NCI-H446 treated with DMSO at 0.1 percent for 48 hours (cell line): ENCODE measurements around the gene ALDH1L2.
"Not testable (repeated sequence)": the region's sequence is repeated elsewhere in the genome, so short reads cannot be mapped to it uniquely, and the experiment has no call there.

Source experiments
- DNase-seq: peaks from one replicate; lab custom pipeline; 2025; lab: John Stamatoyannopoulos, UW

ALDH1L2 gene

DNA sequence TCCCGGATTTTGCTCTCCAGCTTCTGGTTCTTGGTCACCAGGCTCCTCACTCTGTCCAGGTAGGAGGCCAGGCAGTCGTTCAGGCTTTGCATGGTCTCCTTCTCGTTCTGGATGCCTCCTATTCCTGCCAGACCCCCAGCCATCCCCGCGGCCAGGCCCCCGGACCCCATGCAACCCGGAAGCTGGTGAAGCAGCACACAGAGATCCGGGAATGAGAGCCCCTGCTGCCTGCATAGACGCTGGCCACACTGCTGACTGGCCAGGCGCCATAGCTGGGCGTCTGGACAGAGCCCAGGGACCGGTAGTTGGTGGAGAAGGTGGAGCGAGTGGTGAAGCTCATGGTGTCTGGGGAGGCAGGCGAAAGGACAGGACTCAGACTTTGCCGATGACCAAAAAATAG lies 106.6 kb downstream of the ALDH1L2 start:
- DNase-seq: not testable (repeated sequence)

DNA sequence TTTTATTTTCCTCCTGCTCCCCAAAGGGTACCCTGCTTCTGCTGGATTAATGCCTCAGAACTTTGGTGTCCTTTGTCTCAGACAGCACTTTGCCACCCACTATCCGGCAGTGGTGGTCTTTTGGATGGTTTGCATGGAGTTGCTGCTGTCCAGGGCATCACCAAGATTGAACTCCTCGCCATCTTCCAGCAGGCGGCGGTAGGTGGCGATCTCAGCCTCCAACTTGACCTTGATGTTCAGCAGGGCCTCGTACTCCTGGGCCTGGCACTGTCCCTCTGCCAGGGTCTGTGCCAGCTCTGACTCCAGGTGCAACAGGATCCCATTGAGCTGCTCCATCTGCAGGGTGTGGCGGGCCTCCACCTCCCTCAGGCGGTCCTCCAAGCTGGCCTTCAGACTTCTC lies 107.6 kb downstream of the ALDH1L2 start:
- no peak for DNase-seq

DNA sequence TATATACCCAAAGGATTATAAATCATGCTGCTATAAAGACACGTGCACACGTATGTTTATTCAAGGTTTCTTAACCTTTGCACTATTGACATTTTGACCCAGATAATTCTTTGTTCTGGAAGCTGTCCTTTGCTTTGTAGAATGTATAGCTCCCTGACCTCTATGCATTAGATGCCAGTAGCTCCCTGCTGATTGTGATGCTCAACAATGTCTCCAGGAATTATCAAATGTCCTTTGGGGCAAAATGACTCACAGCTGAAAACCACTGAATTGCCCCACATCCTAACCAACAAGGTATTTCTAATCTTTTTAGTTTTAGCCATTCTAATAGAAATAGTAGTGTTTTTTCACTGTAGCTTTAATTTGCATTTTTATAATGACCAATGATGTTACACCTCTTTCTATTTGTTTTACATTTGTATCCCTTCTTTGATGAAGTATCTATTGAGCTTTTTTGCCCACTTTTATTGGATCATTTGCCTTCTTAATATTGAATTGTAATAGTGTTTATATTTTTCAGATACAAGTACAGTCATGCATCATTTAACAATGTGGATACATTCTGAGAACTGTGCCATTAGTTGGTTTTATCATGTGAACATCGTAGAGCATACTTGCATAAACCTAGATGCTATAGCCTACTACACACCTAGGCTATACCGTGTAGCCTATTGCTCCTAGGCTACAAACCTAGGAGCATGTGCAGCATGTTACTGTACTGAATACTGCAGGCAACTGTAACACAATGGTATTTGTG lies 108.5 kb downstream of the ALDH1L2 start:
- DNase-seq: no peak

DNA sequence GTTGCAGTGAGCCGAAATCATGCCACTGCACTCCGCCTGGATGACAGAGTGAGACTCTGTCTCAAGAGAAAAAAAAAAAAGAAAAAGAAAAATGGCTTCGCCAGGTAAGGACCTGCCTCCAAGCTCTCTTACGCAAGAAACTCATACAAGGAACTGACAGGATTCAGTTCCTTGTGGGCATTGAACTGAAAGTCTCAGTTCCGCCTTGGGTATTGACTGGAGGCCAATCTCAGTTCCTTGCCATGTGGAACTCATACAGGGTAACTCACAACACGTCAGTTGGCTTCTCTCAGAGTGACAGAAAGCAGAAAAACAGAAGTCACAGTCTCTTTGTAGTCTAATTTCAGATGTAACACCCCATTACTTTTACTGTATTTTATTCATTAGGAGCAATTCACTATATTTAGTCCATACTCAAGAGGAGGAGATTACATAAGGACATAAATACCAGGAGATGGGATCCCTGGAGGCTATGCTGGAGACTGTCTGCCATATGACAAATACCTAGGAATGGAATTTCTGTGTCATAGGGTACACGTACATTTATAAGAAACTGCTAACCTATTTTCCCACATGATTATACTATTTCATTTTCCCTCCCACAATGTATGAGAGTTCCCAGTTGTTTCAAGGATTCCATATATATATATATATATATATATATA lies 109.5 kb downstream of the ALDH1L2 start:
- no peak for DNase-seq

DNA sequence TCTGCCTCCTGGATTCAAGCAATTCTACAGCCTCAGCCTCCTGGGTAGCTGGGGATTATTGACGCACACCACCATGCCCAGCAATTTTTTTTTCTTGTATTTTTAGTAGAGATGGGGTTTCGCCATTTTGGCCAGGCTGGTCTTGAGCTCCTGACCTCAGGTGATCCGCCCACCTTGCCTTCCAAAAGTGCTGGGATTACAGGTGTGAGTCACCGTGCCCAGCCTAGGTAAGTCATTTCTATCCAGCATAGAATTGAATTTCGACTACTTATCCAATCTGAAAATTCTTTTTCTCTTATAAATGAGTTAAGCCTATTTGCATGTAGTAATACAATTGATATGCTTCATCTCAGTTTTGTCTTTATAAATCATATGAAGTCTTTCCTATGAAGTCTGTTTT lies 111.0 kb downstream of the ALDH1L2 start:
- no peak for DNase-seq

DNA sequence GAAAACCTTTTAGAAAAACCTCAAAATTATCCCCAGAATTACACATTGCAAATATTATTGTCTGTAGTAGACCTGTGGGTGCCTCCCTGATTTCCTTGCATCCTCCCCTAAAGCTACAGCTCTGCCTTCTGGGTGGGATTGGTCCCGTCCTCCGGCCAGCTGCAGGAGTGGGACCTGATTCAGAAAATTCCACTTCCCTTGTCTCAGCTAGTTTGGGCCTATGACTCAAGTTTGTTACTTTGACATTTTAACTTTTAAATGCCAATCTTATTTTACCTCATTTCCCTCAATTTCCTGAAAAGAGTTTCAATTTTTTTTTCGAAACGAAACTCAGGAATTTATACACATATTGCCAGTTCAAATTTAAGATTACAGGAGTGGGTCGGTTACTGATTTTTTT lies 113.0 kb downstream of the ALDH1L2 start:
- no peak for DNase-seq
